Trophoblast cell (in vitro differentiated cells and primary cell): ENCODE data around the gene ATP6V0A4.

Experiments used
- DNase-seq, 2 donors: peaks; one replicate each; pipeline ENCODE4 v3.0.0-alpha.2; 2016
- H2AFZ ChIP-seq: 2 replicates; pipeline ENCODE4 v1.6.1; 2013; ENCODE audit warnings: low read length, moderate library complexity, mild to moderate bottlenecking; ENCODE audit not compliant: insufficient read depth, poor library complexity
- H2AK5ac ChIP-seq: 2 replicates; pipeline ENCODE4 v1.6.1; 2013; ENCODE audit warnings: mild to moderate bottlenecking, low read length
- H2BK120ac ChIP-seq: 2 replicates; pipeline ENCODE4 v1.6.1; 2013; ENCODE audit warnings: low read length, mild to moderate bottlenecking, moderate library complexity; ENCODE audit not compliant: insufficient read depth, poor library complexity
- H2BK12ac ChIP-seq: 2 replicates; pipeline ENCODE4 v1.6.1; 2013; ENCODE audit warnings: mild to moderate bottlenecking, low read length, moderate library complexity
- H2BK5ac ChIP-seq: 2 replicates; pipeline ENCODE4 v1.6.1; 2013; ENCODE audit warnings: low read length, low read depth, moderate library complexity, mild to moderate bottlenecking; ENCODE audit not compliant: poor library complexity
- H3K14ac ChIP-seq: 2 replicates; pipeline ENCODE4 v1.6.1; 2013; ENCODE audit warnings: mild to moderate bottlenecking, low read length
- H3K18ac ChIP-seq: 2 replicates; pipeline ENCODE4 v1.6.1; 2013; ENCODE audit warnings: mild to moderate bottlenecking, low read length
- H3K23ac ChIP-seq: 2 replicates; pipeline ENCODE4 v1.6.1; 2013; ENCODE audit warnings: low read length
- H3K27ac ChIP-seq: 2 replicates; pipeline ENCODE4 v1.5.1; 2013; ENCODE audit warnings: low read depth, mild to moderate bottlenecking, inconsistent platforms, low read length, moderate library complexity
- H3K27me3 ChIP-seq: 2 replicates; pipeline ENCODE4 v1.6.1; 2013; ENCODE audit warnings: inconsistent platforms, mild to moderate bottlenecking, low read length, moderate library complexity; ENCODE audit not compliant: insufficient read depth
- H3K36me3 ChIP-seq, 2 experiments: 1 replicate in 1 of 2; 2 replicates in 1 of 2; pipeline ENCODE4 v1.6.1; 2013; ENCODE audit warnings: low read length in 2 of 2, mild to moderate bottlenecking in 2 of 2, moderate library complexity in 1 of 2; ENCODE audit not compliant: insufficient read depth in 2 of 2, control insufficient read depth in 1 of 2
- H3K4ac ChIP-seq: 2 replicates; pipeline ENCODE4 v1.6.1; 2013; ENCODE audit warnings: low read depth, mild to moderate bottlenecking, low read length, moderate library complexity
- H3K4me1 ChIP-seq, 2 experiments: 1 replicate in 1 of 2; 2 replicates in 1 of 2; pipeline ENCODE4 v1.6.1; 2013; ENCODE audit warnings: low read length in 2 of 2, mild to moderate bottlenecking in 2 of 2, moderate library complexity in 1 of 2; ENCODE audit not compliant: insufficient read depth in 2 of 2, control insufficient read depth in 1 of 2
- H3K4me2 ChIP-seq: 2 replicates; pipeline ENCODE4 v1.6.1; 2013; ENCODE audit warnings: inconsistent platforms, mild to moderate bottlenecking, low read length, moderate library complexity
- H3K4me3 ChIP-seq: 2 replicates; pipeline ENCODE4 v1.5.1; 2013; ENCODE audit warnings: mild to moderate bottlenecking, low read depth, low read length, inconsistent platforms
- H3K79me1 ChIP-seq: one replicate; pipeline ENCODE4 v1.6.1; 2013; ENCODE audit warnings: low read length
- H3K79me2 ChIP-seq: 2 replicates; pipeline ENCODE4 v1.6.1; 2013; ENCODE audit warnings: low read length, mild to moderate bottlenecking; ENCODE audit not compliant: control insufficient read depth, insufficient read depth, poor library complexity
- H3K9ac ChIP-seq: 2 replicates; pipeline ENCODE4 v1.6.1; 2013; ENCODE audit warnings: mild to moderate bottlenecking, low read length
- H3K9me3 ChIP-seq: 2 replicates; pipeline ENCODE4 v1.6.1; 2013; ENCODE audit warnings: low read depth, mild to moderate bottlenecking, control low read depth, inconsistent platforms, low read length; ENCODE audit not compliant: insufficient read depth
- H4K12ac ChIP-seq: 2 replicates; pipeline ENCODE4 v1.6.1; 2013; ENCODE audit warnings: low read depth, mild to moderate bottlenecking, low read length, moderate library complexity
- H4K8ac ChIP-seq: 2 replicates; pipeline ENCODE4 v1.6.1; 2013; ENCODE audit warnings: low read depth, mild to moderate bottlenecking, low read length, moderate library complexity
- H4K91ac ChIP-seq: one replicate; pipeline ENCODE4 v1.6.1; 2013; ENCODE audit warnings: low read depth, mild to moderate bottlenecking, low read length, moderate library complexity
- WGBS: extraction: QIAGEN DNeasy Blood & Tissue Kit; methylation state at CpG from one replicate; pipeline ENCODE4 v1.1.7; 2013; ENCODE audit warnings: missing lambda C conversion rate; ENCODE audit not compliant: insufficient read length, insufficient coverage; ENCODE audit errors: extremely low coverage; 5-methylcytosine and 5-hydroxymethylcytosine counted together

ATP6V0A4 gene

GRCh38 chr7:138726288-138726687 is 71.7 kb downstream of the ATP6V0A4 start:
- Histone ChIP-seq H4K8ac (no peak overlapping the region), H3K27me3 (no peaks in the 10 kb centered on the region), H2BK12ac (no peak overlapping the region), H3K14ac (no peak overlapping the region), H2AK5ac (no peak overlapping the region), H2BK5ac (no peak overlapping the region), H2AFZ (no peak overlapping the region), H3K9me3 (no peaks in the 10 kb centered on the region), H3K36me3 (no peaks in the 10 kb centered on the region), H3K4me2 (no peak overlapping the region), H3K4me1 (peaks cover 0 to 2% of the 10 kb centered on the region in 2 experiments), H3K4ac (no peak overlapping the region), H2BK120ac (no peak overlapping the region), H3K23ac (no peak overlapping the region), H3K27ac (no peak overlapping the region), H3K18ac (no peak overlapping the region), H3K79me1 (peaks cover 2% of the 10 kb centered on the region), H3K9ac (no peak overlapping the region), H3K79me2 (no peaks in the 10 kb centered on the region), H3K4me3 (no peak overlapping the region), H4K91ac (no peak overlapping the region), H4K12ac (no peak overlapping the region)
- DNase-seq, result no peak
- no CpG with 5 or more reads among the region's 9 CpGs for WGBS

- no peak overlapping the region for H2BK5ac ChIP-seq
- no peaks in the 10 kb centered on the region for H3K79me2 ChIP-seq
- no peak overlapping the region for H3K4me3 ChIP-seq
- H3K4ac ChIP-seq, result no peak overlapping the region
- no peak overlapping the region for H4K91ac ChIP-seq
- no peak for DNase-seq
- no peaks in the 10 kb centered on the region for H3K27me3 ChIP-seq
- no peak overlapping the region for H2AK5ac ChIP-seq
- no peaks in the 10 kb centered on the region for H3K36me3 ChIP-seq
- H3K4me1 ChIP-seq, result no peaks in the 10 kb centered on the region
- H3K18ac ChIP-seq, result no peak overlapping the region
- no peak overlapping the region for H4K12ac ChIP-seq
- H3K9ac ChIP-seq, result no peak overlapping the region
- H3K27ac ChIP-seq, result no peak overlapping the region
- H2AFZ ChIP-seq, result no peak overlapping the region
- no peak overlapping the region for H3K14ac ChIP-seq
- no peaks in the 10 kb centered on the region for H3K79me1 ChIP-seq
- H3K23ac ChIP-seq, result no peak overlapping the region
- peak overlapping the region; percentile 38 for H2BK120ac ChIP-seq
- no peaks in the 10 kb centered on the region for H3K9me3 ChIP-seq
- H4K8ac ChIP-seq, result no peak overlapping the region
- no CpG with 5 or more reads among the region's 4 CpGs for WGBS
- peak overlapping the region; percentile 48 for H2BK12ac ChIP-seq
- H3K4me2 ChIP-seq, result no peak overlapping the region
Observed at GRCh38 chr7:138720286-138720685, 77.7 kb downstream of the ATP6V0A4 start.

- Histone ChIP-seq H4K8ac (no peak overlapping the region), H3K9ac (no peak overlapping the region), H3K36me3 (no peaks in the 10 kb centered on the region), H3K4me2 (no peak overlapping the region), H3K9me3 (no peaks in the 10 kb centered on the region), H3K27ac (no peak overlapping the region), H3K79me2 (no peaks in the 10 kb centered on the region), H2BK12ac (no peak overlapping the region), H3K4me3 (no peak overlapping the region), H2BK120ac (no peak overlapping the region), H3K18ac (no peak overlapping the region), H2AFZ (no peak overlapping the region), H3K79me1 (peaks cover 4% of the 10 kb centered on the region), H4K91ac (no peak overlapping the region), H2AK5ac (no peak overlapping the region), H3K4ac (no peak overlapping the region), H2BK5ac (no peak overlapping the region), H3K14ac (no peak overlapping the region), H3K23ac (no peak overlapping the region), H4K12ac (no peak overlapping the region), H3K27me3 (no peaks in the 10 kb centered on the region), H3K4me1 (no peaks in the 10 kb centered on the region)
- WGBS, result no CpG with 5 or more reads among the region's 7 CpGs
- DNase-seq, result no peak
Observed at GRCh38 chr7:138716889-138717288, 81.1 kb downstream of the ATP6V0A4 start.

DNA sequence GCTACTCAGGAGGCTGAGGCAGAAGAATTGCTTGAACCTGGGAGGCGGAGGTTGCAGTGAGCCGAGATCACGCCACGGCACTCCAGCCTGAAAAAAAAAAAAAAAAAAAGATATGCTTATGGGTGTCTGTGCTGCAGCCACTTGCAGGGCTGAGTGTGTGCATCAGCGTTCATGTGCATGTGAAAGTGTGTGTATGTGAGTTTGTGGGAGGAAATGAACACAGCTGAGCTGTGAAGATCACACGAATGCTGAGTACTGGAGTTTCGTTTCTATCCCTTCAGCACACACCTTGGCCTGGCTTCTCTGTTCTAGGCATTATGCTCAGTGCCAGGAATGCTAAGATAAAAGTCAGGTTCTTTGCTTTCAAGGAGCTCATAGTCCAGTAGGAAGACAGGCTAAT is 84.8 kb downstream of the ATP6V0A4 start:
- Histone ChIP-seq H3K4me3 (no peak overlapping the region), H2AFZ (no peak overlapping the region), H3K4ac (no peak overlapping the region), H3K23ac (no peak overlapping the region), H3K4me1 (peaks cover 4 to 8% of the 10 kb centered on the region in 2 experiments), H3K9me3 (no peaks in the 10 kb centered on the region), H3K36me3 (no peaks in the 10 kb centered on the region), H3K14ac (no peak overlapping the region), H4K12ac (no peak overlapping the region), H2AK5ac (no peak overlapping the region), H3K4me2 (no peak overlapping the region), H2BK12ac (peak overlapping the region; percentile 45), H3K18ac (no peak overlapping the region), H3K27me3 (no peaks in the 10 kb centered on the region), H2BK120ac (no peak overlapping the region), H4K8ac (no peak overlapping the region), H3K9ac (no peak overlapping the region), H3K27ac (no peak overlapping the region), H4K91ac (no peak overlapping the region), H3K79me2 (no peaks in the 10 kb centered on the region), H2BK5ac (no peak overlapping the region), H3K79me1 (peaks cover 8% of the 10 kb centered on the region)
- no peak for DNase-seq
- no CpG with 5 or more reads among the region's 7 CpGs for whole genome bisulfite sequencing
